HepG2 (cell line): ENCODE measurements around the gene CMC1. TPM values are rescaled to one million over a fixed set of nuclear protein-coding genes. Genes with fewer than 3 reads are reported as not detected.

Source experiments
- ARHGAP35 ChIP-seq: sonication (generic); formaldehyde crosslinking; IDR thresholded peaks from 2 replicates; pipeline ENCODE4 v1.9.0; 2022; ENCODE audit warnings: mild to moderate bottlenecking, inconsistent platforms, moderate library complexity, missing genetic modification reagents, borderline replicate concordance
- ATF4 ChIP-seq, 2 experiments: fragments of 450-650 bp in 1 of 2; sonication (generic) in 1 of 2; formaldehyde crosslinking; IDR thresholded peaks; 2 replicates each; pipeline versions ENCODE4 v1.5.0 to v1.8.0; 2020 to 2022; ENCODE audit warnings: mild to moderate bottlenecking in 1 of 2, missing genetic modification reagents in 1 of 2
- MAX ChIP-seq: IDR thresholded peaks from 2 replicates; pipeline ENCODE4 v1.6.1; 2012; ENCODE audit warnings: inconsistent platforms
- RNF2 ChIP-seq: fragments of 450-650 bp; conservative IDR thresholded peaks from 2 replicates; pipeline ENCODE4 v1.6.1; 2016; ENCODE audit warnings: low read depth
- SAP130 ChIP-seq: IDR thresholded peaks from 2 replicates; pipeline ENCODE4 v1.6.1; 2016; ENCODE audit warnings: low read depth
- SKIL ChIP-seq: sonication (generic); formaldehyde crosslinking; IDR thresholded peaks from 2 replicates; pipeline ENCODE4 v1.8.0; 2022; ENCODE audit warnings: missing genetic modification reagents, mild to moderate bottlenecking, moderate library complexity, borderline replicate concordance
- SRF ChIP-seq: IDR thresholded peaks from 2 replicates; pipeline ENCODE4 v1.6.1; 2011; ENCODE audit warnings: mild to moderate bottlenecking, low read depth, low read length, moderate library complexity
- ZFP1 ChIP-seq: IDR thresholded peaks from 2 replicates; pipeline ENCODE4 v1.6.1; 2016
- ZNF142 ChIP-seq: sonication (generic); formaldehyde crosslinking; IDR thresholded peaks from 2 replicates; pipeline ENCODE4 v1.4.0; 2020; ENCODE audit warnings: missing genetic modification reagents
- ZNF143 ChIP-seq: sonication (generic); formaldehyde crosslinking; IDR thresholded peaks from 2 replicates; pipeline ENCODE4 v1.4.0; 2020; ENCODE audit warnings: missing genetic modification reagents
- ZNF274 ChIP-seq: sonication (generic); formaldehyde crosslinking; IDR thresholded peaks from 2 replicates; pipeline ENCODE4 v1.5.1; 2020; ENCODE audit warnings: mild to moderate bottlenecking, missing genetic modification reagents
- ZNF784 ChIP-seq: sonication (generic); formaldehyde crosslinking; IDR thresholded peaks from 2 replicates; pipeline ENCODE4 v1.5.1; 2020; ENCODE audit warnings: missing genetic modification reagents, mild to moderate bottlenecking, borderline replicate concordance
- polyA plus RNA-seq, 8 experiments: library from polyadenylated mRNA; depleted of rRNA in 3 of 8; stranded (reverse) in 7 of 8; unstranded in 1 of 8; fragments of >200 nt; fragmentation: Illumina TruSeq in 4 of 8; extraction: Trizol in 4 of 8; gene quantifications; 2 replicates each; pipeline versions ENCODE4 v1.2.1 to v1.2.3, GENCODE V29; 2011 to 2016; ENCODE audit warnings: low read depth in 4 of 8, missing spikeins in 1 of 8, mixed read lengths in 1 of 8; ENCODE audit not compliant: insufficient read depth in 1 of 8
- total RNA-seq, 5 experiments: library from RNA; depleted of rRNA; stranded (reverse); fragments of >200 nt; fragmentation: Illumina TruSeq; extraction: Trizol; gene quantifications; 2 replicates each; pipeline ENCODE4 v1.2.3, GENCODE V29; 2016; ENCODE audit warnings: low read depth in 1 of 5

CMC1 gene
- total and polyA plus RNA-seq, 2 of the 13 experiments (the other 11 are each of a cell fraction or from before 2014, with no cell fraction given), result 22.1 to 29.5 TPM

GRCh38 chr3:28234454-28234853 lies 7.0 kb upstream of the CMC1 start (continued):
- TF ChIP-seq ZNF142 (CRISPR knock-in tag), result no peak
- no peak for TF ChIP-seq ZFP1
- no peak for TF ChIP-seq ARHGAP35
- no peak for TF ChIP-seq MAX
- no peak for TF ChIP-seq ZNF274
- TF ChIP-seq ZNF784 (CRISPR knock-in tag), result no peak
- no peak for TF ChIP-seq SRF
- no peak for TF ChIP-seq SKIL (CRISPR knock-in tag)
- TF ChIP-seq SAP130 (CRISPR knock-in tag), result no peak
- no peak for TF ChIP-seq RNF2
- no peak for TF ChIP-seq ZNF143
- no peak for TF ChIP-seq ATF4 (CRISPR knock-in tag; IDR thresholded peaks at IDR 0.05)
